Forelimb muscle (tissue), 1 donor: Measurements from ENCODE around the gene MAPK1. TPM values are rescaled to one million over a fixed set of nuclear protein-coding genes. Genes with fewer than 3 reads are reported as not detected.
"Not testable (repeated sequence)": the region's sequence is repeated elsewhere in the genome, so short reads cannot be mapped to it uniquely, and the experiment has no call there.

Source experiments
- DNase-seq: peaks from one replicate; pipeline ENCODE4 v3.0.0-alpha.2; 2013; ENCODE audit warnings: low read depth
- polyA plus RNA-seq: library from polyadenylated mRNA; unstranded; fragments of 120-200 nt; gene quantifications from one replicate; pipeline ENCODE4 v1.2.1, GENCODE V29; 2013; ENCODE audit not compliant: insufficient read length

MAPK1 gene
- polyA plus RNA-seq, 1 donor: 138 TPM

DNA sequence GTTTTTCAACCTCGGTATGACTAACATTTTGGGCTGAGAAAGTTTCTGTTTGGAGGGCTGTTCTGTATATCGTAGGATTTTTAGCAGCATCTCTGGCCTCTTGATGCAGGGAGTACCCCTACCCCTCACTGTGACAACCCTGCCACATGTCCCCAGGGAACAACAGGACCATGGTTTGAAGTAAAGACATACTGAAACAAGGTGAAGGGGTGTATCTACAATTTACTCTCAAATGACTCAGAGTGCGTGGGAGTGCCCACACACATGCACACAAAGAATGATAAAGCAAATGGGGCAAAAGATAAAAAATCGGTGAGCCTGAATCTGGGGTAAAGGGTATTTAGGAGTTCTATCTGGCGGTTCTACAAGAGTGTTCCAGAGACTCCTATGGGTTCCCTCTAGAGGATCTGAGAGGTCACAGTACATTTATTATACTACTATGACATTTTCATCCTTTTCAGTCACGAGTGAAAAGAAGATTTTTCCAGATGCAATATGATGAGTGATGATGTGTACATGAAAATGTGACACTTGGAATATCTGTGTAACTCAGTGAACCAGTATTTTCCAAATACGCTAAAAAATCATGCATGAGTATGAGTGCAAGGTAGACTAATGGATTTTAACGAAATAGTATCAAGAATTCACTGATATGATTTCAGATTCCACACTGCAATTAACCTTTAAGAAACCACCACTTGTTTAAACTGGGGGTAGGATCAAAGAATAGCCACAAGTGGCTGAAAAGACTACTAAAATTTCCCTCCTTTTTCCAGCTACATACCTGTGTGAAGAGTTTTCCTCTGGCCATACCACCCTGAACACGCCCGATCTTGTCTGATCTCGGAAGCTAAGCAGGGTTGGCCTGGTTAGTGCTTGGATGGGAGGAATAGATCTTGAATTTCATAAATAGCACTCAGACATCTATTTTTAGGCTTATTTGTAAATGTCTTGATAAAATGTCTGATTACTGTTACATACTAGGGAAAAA lies 75.5 kb downstream of the MAPK1 start:
- no peak for DNase-seq

DNA sequence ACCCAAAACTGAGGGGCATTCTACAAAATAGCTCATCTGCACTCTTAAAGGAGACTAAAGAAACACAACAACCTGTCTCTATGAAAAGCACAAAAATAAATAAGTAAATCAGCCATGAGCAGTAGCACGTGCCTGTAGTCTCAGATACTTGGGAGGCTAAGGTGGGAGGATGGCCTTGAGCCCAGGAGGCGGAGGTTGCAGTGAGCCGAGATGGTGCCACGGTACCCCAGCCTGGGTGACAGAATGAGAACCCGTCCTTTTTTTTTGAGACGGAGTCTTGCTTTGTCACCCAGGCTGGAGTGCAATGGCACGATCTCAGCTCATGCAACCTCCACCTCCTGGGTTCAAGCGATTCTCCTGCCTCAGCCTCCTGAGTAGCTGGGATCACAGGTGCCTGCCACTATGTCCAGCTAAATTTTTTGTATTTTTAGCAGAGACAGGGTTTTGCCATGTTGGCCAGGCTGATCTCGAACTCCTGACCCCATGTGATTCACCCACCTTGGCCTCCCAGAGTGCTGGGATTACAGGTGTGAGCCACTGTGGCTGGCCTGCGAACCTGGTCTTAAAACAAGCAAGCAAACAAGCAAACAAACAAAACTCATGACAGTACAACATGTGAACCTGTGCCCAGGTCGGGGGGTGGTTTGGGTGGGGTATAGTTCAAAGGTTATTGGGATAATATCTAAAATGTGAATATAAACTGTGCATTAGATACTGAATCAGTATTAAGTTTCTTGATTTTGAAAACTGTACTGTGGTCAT lies 76.4 kb downstream of the MAPK1 start:
- DNase-seq: not testable (repeated sequence)

DNA sequence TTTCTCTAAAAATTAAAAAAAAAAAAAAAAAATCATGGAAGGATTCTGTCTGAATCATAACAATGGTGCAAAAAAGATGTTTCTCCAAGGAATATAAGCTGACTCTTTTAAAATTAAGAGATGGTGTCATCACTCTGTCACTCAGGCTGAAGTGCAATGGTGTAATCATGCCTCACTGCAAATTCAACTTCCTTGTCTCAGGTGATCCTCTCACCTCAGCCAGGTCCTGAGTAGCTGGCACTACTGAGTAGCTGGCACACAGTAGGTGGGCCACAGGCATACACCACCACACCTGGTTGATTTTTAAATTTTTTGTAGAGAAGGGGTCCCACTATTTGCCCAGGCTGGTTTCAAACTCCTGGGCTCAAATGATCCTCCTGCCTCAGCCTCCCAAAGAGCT lies 77.1 kb downstream of the MAPK1 start:
- no peak for DNase-seq

DNA sequence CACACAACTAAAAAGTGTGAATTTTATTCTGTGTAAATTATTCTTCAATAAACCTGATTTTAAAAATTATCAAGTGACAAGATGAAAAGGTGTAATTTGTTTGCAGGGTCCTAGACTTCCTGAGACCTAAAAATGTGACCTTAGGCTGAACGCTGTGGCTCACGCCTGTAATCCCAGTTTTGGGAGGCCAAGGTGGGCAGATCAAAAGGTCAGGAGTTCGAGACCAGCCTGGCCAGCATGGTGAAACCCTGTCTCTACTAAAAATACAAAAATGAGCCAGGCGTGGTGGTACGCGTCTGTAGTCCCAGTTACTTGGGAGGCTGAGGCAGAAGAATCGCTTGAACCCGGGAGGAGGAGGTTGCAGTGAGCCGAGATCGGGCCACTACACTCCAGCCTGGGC lies 79.9 kb downstream of the MAPK1 start:
- DNase-seq: not testable (repeated sequence)

DNA sequence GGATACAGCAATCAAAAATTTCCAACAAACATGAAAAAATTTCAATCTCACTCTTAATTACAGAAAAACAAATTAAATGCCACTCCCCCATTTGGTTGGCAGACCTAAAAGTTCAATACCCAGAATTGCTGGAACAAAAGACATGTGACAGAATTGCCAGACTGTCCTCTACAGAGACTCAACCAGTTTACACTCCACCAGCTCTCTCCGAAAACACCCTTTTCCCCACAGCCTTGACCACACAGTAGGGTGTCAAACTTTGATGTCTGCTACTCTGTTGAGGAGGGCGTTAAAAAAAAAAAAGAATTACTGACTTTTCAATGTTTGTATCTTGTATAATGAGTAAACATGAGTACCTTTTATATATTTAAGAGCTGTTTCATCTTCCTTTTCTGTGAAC lies 87.2 kb downstream of the MAPK1 start:
- no peak for DNase-seq

DNA sequence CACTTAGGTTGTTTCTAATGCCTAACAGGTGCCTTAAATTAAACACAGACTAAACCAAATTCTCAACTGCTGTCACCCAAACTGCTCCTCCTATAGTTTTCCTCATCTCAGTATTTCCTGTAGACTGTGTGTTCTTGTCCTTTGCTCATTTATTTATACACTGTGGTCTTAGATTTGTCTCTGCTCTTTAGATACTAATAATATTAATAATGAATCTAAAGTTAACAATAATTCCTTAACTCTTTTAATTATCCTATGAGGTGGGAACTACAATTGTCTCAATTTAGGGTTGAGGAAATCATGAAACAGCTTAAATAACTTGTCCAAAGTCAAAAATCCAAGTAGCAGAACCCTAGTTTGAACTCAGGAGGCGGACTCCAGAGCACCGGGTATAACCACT lies 88.0 kb downstream of the MAPK1 start:
- DNase-seq: no peak

DNA sequence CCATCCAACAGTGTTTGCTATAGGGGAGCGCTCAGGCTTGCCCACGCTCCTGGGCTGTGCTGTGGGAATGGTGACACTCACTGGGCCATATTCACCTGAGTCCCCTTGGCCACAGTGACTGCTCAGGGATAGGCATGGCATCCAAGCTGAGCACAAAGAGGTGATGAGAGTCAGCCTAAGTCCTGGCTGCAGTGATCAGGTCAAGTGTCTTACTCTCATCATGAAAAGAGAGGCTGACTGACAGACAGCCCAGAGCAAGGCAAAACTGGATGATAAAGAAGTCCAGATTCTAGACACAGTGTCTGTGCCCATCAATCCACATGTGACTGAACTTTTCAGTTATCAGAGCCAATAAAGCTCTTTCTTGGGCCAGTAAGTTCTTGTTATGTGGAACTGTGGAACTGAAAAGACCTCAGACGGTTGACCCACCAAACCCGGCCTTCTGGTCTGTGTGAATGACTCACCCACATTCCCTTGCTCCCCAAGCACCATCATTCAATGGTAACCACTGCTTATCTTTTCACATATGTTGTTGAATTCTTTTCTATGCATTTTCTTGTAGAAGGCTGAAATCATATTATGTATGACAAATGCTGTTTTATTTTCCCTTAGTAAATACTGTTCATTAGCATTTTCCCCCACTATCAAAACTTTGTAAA lies 88.6 kb downstream of the MAPK1 start:
- DNase-seq: no peak

DNA sequence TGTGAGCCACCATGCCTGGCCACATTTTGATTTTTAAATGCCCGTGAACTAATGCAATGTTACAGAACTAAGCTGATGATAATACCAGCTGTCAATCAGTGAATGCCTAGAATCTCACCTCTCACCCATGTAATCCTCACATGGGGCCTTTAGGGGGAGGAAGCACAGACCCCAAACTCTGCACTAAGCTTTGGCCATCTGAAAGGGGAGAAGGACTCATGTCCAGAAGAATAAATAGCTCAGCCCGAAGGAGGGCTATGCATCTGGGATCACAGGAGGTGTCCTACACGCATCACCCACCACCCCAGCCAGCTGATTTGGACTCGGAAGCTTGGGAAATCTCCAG lies 95.8 kb downstream of the MAPK1 start:
- DNase-seq: no peak

DNA sequence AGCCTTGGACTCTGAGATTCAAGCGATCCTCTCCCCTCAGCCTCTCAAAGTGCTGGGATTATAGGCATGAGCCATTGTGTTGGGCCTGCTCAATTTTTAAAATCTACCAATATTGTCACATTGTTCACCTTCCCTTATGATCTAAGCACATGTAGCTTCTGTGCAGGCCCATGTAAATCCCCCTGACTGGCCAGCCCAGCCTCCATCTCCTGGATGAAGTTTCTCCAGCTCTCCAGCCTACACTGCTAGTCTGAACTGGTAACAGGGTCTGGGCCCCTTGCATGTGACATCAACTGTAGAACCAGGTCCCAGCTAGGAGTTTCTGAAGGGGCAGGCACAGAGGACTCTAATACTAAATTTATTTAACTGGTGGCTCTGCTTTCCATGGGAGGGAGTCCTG lies 99.0 kb downstream of the MAPK1 start:
- no peak for DNase-seq

DNA sequence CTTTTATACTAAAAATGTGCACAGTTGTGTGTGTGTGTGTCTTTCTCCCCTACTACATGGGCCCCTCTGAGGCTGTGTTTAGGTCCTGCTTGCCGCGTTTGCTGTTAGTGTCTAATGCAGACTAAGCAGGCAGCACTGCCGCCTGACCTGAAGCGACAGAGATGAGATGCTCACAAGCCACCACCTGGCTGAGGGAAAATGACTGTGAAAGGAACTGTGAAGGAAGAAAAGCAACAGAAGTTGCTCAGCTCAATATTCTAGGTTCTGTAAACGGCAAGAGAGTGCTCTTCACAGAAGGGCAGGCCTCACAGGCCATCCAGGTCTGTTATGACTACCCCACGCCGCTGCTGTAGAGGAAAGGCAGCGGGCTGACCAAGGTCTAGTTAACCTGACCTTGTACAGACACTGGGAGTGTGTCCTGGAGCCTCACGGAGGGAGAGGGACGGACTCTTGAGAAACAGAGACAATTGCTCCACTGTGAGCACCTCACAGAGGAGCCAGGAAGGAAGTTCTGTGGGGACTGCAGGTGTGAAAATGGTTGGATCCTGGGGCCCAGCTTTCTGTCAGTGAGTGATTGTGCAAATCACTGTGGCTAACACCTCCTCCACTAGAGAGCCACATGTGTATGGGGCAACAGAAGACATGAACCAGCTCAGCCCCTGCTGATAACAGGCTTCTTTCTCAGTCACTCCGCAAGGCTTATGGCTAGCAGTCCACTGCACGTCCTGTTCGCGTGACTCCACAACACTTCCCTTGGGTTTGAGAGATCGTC lies 100.6 kb downstream of the MAPK1 start:
- no peak for DNase-seq

DNA sequence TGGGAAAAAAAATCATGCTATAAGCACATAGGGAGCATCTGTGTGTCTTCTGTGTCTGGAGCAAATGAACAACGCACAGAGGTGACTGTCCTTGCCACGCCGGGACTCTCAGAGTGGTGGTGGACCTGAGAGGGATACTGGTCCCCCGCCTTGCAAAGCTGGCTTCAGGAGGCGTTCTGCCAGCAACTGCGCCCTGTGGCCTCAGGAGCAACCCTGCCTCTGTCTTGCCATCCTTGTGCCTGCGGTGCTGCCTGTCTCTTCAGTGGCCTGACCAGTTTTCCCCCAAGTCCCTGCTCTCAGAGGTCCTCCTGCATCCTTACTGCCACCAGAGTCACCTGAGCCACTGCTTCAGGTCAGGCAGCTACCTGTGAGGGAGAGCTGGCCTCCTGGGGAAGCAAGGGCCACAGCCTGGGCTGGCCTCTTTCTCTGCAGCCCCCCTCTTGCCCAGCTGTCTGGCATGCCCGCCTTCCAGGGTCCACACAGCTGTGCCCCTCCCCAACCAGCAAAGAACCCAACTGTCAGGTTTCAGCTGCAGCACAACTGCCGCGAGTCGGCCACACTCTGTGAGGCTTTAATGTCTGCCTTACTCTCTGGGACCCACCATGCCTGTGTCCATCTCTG lies 101.4 kb downstream of the MAPK1 start:
- DNase-seq: no peak

DNA sequence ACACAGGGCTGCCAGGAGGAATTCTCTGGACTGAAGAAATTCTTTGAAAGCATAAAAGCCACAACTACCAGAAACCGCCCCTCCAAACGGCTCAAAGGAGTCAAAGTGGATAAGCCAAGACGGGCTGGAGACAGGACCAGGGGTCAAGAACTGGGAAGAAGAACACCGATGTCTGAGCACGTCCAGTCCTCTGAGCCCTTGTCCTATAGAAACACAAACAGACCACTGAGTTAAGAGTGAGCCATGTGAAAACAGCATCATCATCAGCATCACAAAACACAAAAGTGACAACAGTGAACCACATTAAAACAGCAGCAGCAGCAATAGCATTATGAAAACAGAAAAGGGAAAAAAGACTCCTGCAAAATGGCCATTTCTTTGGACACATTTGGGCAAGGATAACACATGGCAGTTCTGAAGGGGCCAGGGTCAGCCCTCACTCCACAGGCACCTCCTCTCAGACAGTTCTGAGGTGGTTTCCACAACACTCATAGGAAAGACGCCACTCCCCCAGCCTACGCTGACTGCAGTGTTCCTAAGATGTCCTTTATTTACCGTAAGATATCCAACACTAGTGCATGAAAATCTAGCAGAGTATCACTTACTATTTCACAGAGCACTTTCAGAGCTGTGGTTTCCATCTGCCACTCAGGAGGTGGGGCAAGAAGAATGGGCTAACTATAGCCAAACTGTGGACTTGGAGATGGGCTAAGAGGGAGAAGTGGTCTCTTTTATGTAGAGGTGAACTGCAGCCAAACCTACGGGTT lies 103.2 kb downstream of the MAPK1 start:
- no peak for DNase-seq

DNA sequence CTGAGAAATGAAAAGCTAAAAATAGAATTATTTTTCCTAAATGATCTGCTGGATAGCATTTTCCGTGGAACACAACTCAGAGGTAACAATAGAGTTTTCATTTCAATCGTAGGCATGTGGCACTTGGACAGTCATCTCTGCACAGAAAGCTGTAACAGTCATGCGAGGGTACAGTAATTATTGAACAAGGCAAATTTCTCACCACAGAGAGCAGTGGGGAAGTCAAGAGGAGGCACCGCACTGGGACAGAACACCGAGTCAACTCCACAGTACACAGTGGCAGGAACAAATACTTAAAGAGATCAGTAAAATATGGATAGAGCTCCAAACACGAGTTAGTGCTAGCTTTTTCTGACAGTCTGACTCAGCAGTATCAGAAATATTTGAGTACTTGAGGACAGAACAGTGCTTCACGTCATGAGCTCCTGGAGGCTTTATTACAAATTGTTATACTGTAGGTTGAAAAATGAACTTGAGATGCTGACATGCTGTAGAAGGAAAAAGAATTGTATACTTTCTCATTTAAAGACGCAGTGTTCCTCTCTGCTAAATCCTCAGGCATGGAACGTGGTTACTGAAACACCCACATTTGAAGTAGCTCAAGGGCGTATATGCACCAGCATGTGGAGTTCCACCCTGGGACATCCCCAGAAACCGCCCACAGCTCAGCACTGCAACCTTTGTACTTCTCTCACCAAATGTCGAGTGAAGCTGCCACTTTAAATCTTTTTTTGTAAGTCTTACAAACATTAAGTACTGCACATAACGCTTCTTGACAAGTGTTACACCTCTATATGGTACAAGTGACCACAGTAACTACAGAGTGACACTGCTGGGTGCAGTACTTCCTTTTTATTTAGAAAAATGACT lies 104.5 kb downstream of the MAPK1 start:
- no peak for DNase-seq

DNA sequence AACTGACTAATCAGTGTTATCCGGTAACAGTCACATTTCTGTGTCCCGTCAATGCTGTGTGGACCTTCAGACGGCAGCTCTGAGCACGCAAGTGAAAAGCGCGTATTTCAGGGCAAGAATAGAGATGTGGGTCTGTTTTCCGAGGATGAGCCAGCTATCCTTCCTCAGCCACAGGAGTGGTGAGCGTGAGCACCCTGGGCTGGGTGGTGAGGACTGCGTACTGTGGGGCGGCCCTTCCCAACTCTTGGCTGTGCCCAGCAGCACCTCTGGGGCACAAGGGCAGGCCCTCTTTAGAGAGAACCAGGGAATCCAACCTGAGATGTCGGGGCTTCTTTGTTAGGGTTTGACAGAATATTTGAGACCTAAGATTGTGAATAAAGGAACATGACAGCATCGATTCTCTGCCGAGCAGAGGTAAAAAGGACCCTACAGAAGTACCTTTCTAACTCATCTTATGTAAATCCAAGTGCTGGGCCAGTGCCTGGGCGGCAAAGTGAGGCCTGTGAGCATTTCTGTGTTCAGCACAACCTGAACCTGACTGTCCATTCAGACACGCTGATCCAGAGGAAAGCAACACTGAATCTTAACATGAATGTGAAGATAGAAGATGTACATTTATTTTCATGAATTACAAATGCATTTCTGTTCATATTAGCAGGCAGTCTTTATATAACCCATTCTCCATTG lies 105.3 kb downstream of the MAPK1 start:
- DNase-seq: no peak

DNA sequence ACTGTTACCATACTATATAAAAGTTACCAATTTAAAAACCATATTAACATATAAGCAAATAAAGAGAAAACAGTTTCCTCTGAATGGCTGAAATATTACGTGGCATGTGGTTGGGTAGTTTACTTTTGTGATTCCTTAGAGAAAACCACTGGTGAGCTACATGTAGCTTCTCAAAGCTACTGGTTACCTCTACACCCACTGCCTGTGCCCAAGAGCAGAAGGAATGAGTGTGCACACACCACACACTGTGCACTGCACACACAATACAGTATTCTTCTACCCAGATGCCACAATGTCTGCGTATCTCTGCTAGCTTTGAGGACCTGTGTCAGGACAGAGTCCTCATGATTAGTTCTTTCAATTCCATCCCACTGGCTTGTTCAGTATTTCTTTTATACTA lies 106.4 kb downstream of the MAPK1 start:
- DNase-seq: no peak

DNA sequence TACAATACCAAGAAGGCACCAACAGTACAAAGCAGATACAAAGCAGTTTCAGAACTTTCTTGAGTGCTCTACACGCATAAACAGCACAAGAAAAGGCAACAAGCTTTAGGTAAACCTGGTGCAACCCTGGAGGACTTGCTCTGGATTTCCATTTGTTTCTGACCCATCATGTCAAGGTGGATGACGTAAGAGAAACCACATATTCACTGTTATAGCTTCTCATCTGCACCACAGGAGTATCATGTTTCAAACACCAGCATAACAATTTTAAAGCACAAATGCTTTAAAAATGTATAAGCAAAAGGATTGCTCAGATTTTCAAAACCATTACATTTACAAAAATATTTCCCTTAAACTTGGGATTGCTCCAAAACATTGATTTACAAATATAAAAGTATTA lies 106.8 kb downstream of the MAPK1 start:
- no peak for DNase-seq

DNA sequence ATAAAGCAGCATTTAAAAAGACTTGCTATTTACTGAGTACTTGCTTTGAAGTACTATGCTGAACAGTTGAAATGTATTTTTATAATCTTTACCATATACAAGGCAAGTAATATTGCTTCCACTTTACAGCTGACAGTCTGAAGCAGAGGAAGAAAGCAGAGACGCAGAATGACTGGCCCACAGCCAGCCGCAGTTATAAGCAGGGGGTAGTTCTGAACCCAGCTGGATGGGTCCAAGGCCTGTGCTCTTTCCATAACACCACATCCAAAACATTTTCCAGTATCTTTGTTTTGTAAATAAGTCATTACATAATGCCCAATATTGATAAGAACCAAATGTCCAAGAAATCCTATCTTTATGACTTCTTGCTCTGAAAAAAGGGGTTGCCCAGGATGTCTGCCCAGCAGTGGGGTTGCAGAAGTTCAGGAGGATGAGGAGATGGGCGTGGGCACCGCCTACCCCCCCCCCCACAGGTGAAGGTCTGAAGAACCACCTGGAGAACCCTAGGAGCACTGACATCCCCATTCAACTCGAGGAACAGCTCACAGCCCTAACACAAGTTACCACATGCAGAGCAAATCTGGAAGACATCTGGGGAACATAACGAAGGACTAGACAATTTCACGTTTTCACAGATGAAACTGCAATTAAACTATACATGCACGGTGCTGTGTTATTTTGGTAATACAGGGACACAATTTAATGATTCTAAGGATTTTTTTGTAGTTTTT lies 107.6 kb downstream of the MAPK1 start:
- no peak for DNase-seq

DNA sequence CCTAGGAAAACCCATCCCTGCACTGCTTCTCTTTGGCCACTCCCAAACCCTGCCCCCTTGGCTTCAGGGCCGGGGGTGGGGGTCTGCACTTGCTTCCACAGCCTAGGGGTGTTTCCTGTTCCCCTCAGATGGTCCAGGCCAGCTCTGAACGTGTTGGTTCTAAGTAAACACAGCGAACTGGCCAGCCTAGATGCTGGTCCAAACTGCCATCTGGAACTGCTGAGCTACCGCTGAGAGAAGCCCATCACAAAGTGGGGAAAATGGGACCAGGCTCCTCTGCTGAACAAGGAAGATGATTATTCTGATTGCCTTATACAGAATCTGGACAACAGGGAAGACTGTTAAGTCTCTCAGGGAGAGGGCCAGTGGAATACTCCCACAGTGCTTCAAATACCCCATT lies 108.4 kb downstream of the MAPK1 start:
- no peak for DNase-seq
